Inferior parietal cortex (tissue), 1 donor: ENCODE data around the gene LRP8.

Experiments
- DNase-seq: peaks from one replicate; pipeline ENCODE4 v3.0.0-alpha.2; 2016; ENCODE audit errors: extremely low spot score

LRP8 gene

GRCh38 chr1:53359934-53360276 lies 32.0 kb upstream of the LRP8 start:
- DNase-seq = no peak

GRCh38 chr1:53359225-53359933 lies 31.5 kb upstream of the LRP8 start:
- DNase-seq = no peak

- DNase-seq = no peak
Measured at GRCh38 chr1:53356637-53357036, 28.8 kb upstream of the LRP8 start.

- DNase-seq = no peak
Measured at GRCh38 chr1:53354119-53354518, 26.2 kb upstream of the LRP8 start.

GRCh38 chr1:53352561-53352960 lies 24.7 kb upstream of the LRP8 start:
- DNase-seq = no peak

GRCh38 chr1:53350853-53351767 lies 23.2 kb upstream of the LRP8 start:
- no peak for DNase-seq

- no peak for DNase-seq
Measured at GRCh38 chr1:53349968-53350852, 22.3 kb upstream of the LRP8 start.

GRCh38 chr1:53349369-53349835 lies 21.5 kb upstream of the LRP8 start:
- DNase-seq = no peak

- DNase-seq = no peak
Measured at GRCh38 chr1:53348486-53349368, 20.9 kb upstream of the LRP8 start.

- DNase-seq = no peak
Measured at GRCh38 chr1:53346814-53347176, 18.9 kb upstream of the LRP8 start.

- no peak for DNase-seq
Measured at GRCh38 chr1:53345996-53346813, 18.3 kb upstream of the LRP8 start.

- no peak for DNase-seq
Measured at GRCh38 chr1:53344921-53345838, 17.3 kb upstream of the LRP8 start.

- DNase-seq = no peak
Measured at GRCh38 chr1:53343831-53344668, 16.2 kb upstream of the LRP8 start.

GRCh38 chr1:53342735-53343470 lies 15.0 kb upstream of the LRP8 start:
- DNase-seq = no peak

- no peak for DNase-seq
Measured at GRCh38 chr1:53341961-53342707, 14.3 kb upstream of the LRP8 start.

GRCh38 chr1:53341521-53341895 lies 13.6 kb upstream of the LRP8 start:
- DNase-seq = no peak
